ENCODE measurements around the gene NFIC. TPM values are rescaled to one million over a fixed set of nuclear protein-coding genes. Genes with fewer than 3 reads are reported as not detected.
"Not testable (repeated sequence)": the region's sequence is repeated elsewhere in the genome, so short reads cannot be mapped to it uniquely, and the experiment has no call there.

Gene NFIC
- polyA plus RNA-seq (ENCODE audit: insufficient read length in 4 of 4) = 10 to 100 TPM; 20.9 to 25.5 (median 25.1) TPM

- no peak for DNase-seq (ENCODE audit: low read depth in 4 of 4, low spot score in 3 of 4)
Observed at GRCh38 chr19:3365836-3366752, at the start of gene NFIC. Gene NFIC, plus strand, starts transcription at chr19:3366583. Its CDS starts 54 bp downstream, at chr19:3366637.

- DNase-seq (ENCODE audit: low read depth in 4 of 4, low spot score in 3 of 4) = no peak
Observed at GRCh38 chr19:3316659-3317207, 49.6 kb upstream of the NFIC start.

GRCh38 chr19:3319643-3320353, 46.6 kb upstream of the NFIC start:
- no peak for DNase-seq (ENCODE audit: low read depth in 4 of 4, low spot score in 3 of 4)

- no peak for DNase-seq (ENCODE audit: low read depth in 4 of 4, low spot score in 3 of 4)
Observed at GRCh38 chr19:3320354-3320670, 46.1 kb upstream of the NFIC start.

- DNase-seq (ENCODE audit: low read depth in 4 of 4, low spot score in 3 of 4) = no peak
Observed at GRCh38 chr19:3320853-3321252, 45.5 kb upstream of the NFIC start.

- DNase-seq (ENCODE audit: low read depth in 4 of 4, low spot score in 3 of 4) = no peak
Observed at GRCh38 chr19:3321696-3322095, 44.7 kb upstream of the NFIC start.

GRCh38 chr19:3322199-3322978, 44.0 kb upstream of the NFIC start:
- DNase-seq (ENCODE audit: low read depth in 4 of 4, low spot score in 3 of 4) = no peak

- no peak for DNase-seq (ENCODE audit: low read depth in 4 of 4, low spot score in 3 of 4)
Observed at GRCh38 chr19:3323026-3323425, 43.4 kb upstream of the NFIC start.

GRCh38 chr19:3323658-3324057, 42.7 kb upstream of the NFIC start:
- no peak for DNase-seq (ENCODE audit: low read depth in 4 of 4, low spot score in 3 of 4)

- no peak for DNase-seq (ENCODE audit: low read depth in 4 of 4, low spot score in 3 of 4)
Observed at GRCh38 chr19:3324405-3324856, 42.0 kb upstream of the NFIC start.

GRCh38 chr19:3325451-3325850, 40.9 kb upstream of the NFIC start:
- no peak for DNase-seq (ENCODE audit: low read depth in 4 of 4, low spot score in 3 of 4)

GRCh38 chr19:3328743-3329142, 37.6 kb upstream of the NFIC start:
- no peak for DNase-seq (ENCODE audit: low read depth in 4 of 4, low spot score in 3 of 4)

- no peak for DNase-seq (ENCODE audit: low read depth in 4 of 4, low spot score in 3 of 4)
Observed at GRCh38 chr19:3330047-3330446, 36.3 kb upstream of the NFIC start.

GRCh38 chr19:3332232-3332631, 34.2 kb upstream of the NFIC start:
- DNase-seq (ENCODE audit: low read depth in 4 of 4, low spot score in 3 of 4) = not testable (repeated sequence)

- DNase-seq (ENCODE audit: low read depth in 4 of 4, low spot score in 3 of 4) = no peak
Observed at GRCh38 chr19:3333020-3333583, 33.3 kb upstream of the NFIC start.

GRCh38 chr19:3333662-3334061, 32.7 kb upstream of the NFIC start:
- no peak for DNase-seq (ENCODE audit: low read depth in 4 of 4, low spot score in 3 of 4)

- DNase-seq (ENCODE audit: low read depth in 4 of 4, low spot score in 3 of 4) = not testable (repeated sequence)
Observed at GRCh38 chr19:3334749-3335430, 31.5 kb upstream of the NFIC start.

- DNase-seq (ENCODE audit: low read depth in 4 of 4, low spot score in 3 of 4) = no peak
Observed at GRCh38 chr19:3335431-3336350, 30.7 kb upstream of the NFIC start.

- no peak for DNase-seq (ENCODE audit: low read depth in 4 of 4, low spot score in 3 of 4)
Observed at GRCh38 chr19:3336351-3336679, 30.1 kb upstream of the NFIC start.
